Lower leg skin (tissue), 4 donors: ENCODE measurements around the gene ERC2. TPM values are rescaled to one million over a fixed set of nuclear protein-coding genes. Genes with fewer than 3 reads are reported as not detected.

ENCODE experiments used
- DNase-seq, 2 donors: peaks; one replicate each; pipeline ENCODE4 v3.0.0-alpha.2; 2019; ENCODE audit warnings: low spot score in 2 of 2
- H3K4me3 ChIP-seq: fragments of 200-600 bp; sonication (generic); 2 replicates; pipeline ENCODE4 v1.5.1; 2017; ENCODE audit warnings: mild to moderate bottlenecking, low read depth; ENCODE audit not compliant: poor library complexity, severe bottlenecking
- POLR2A ChIP-seq, 2 donors: fragments of 450-650 bp; IDR thresholded peaks; one replicate each; pipeline ENCODE4 v1.6.1; 2016 to 2017; ENCODE audit warnings: antibody characterized with exemption in 2 of 2, mild to moderate bottlenecking in 1 of 2, moderate library complexity in 1 of 2
- WGBS, 2 donors: methylation state at CpG; one replicate each; pipeline ENCODE4 v1.1.5; 2018; 5-methylcytosine and 5-hydroxymethylcytosine counted together
- intact Hi-C: fragments of 100-400 bp; cut with DNase I; formaldehyde crosslinking; loops from one replicate; pipeline ENCODE4 v1.15.0; 2023; ENCODE audit warnings: low total_unique reads
- total RNA-seq, 4 donors: library from RNA; depleted of rRNA; stranded (reverse); fragments of >200 nt; gene quantifications; one replicate each; pipeline ENCODE4 v1.1.0, GENCODE V29; 2016
- TF ChIP-seq, protein P1 (sequence below), 3 donors: fragments of 450-650 bp; IDR thresholded peaks; one replicate each; pipeline ENCODE4 v1.5.1; 2016; ENCODE audit warnings: antibody characterized with exemption in 3 of 3, mild to moderate bottlenecking in 3 of 3, moderate library complexity in 2 of 3

ERC2 gene
- total RNA-seq, 4 donors from 2014 or later, result 0.23 to 1.3 (median 0.42) TPM; not detected in 1

DNA sequence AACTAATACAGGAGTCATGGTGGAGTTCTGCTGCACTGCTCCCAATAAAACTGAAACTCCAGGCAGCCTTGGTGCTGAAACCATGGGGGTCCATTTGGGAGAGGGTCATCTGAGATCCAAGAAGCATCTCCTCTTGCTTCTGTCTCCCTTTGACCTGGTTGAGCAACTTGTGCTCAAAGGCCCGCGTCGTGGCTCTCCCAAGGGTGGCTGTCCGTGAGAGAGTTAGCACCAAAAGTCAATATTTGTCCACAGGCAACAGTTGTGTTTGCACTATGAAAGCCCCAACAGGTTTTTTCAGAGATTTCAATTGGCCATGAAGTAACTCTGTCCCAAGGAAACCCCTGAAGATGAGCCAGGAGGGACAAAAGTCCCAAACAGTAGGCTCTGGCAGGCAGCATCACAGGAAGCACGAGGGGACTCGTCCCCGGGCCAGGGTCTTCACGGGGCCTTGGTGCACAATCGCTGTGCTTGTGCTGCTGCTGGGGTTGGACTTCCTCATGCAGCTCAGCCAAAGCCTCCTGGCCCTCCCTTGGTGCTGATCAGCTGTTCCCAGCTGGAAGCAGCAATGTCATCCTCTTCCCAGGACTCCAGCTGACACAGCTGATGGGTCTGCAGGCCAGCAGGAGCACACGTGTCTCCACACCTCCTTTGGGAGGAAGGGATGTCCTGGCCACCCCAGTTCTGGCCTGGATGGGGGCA is 941.8 kb downstream of the ERC2 start:
- TF ChIP-seq, protein P1, sequence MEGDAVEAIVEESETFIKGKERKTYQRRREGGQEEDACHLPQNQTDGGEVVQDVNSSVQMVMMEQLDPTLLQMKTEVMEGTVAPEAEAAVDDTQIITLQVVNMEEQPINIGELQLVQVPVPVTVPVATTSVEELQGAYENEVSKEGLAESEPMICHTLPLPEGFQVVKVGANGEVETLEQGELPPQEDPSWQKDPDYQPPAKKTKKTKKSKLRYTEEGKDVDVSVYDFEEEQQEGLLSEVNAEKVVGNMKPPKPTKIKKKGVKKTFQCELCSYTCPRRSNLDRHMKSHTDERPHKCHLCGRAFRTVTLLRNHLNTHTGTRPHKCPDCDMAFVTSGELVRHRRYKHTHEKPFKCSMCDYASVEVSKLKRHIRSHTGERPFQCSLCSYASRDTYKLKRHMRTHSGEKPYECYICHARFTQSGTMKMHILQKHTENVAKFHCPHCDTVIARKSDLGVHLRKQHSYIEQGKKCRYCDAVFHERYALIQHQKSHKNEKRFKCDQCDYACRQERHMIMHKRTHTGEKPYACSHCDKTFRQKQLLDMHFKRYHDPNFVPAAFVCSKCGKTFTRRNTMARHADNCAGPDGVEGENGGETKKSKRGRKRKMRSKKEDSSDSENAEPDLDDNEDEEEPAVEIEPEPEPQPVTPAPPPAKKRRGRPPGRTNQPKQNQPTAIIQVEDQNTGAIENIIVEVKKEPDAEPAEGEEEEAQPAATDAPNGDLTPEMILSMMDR (IDR thresholded peaks at IDR 0.05), result no peak
- TF ChIP-seq POLR2A (IDR thresholded peaks at IDR 0.05), result no peak
- intact Hi-C loops, result no loop called here
- 75 to 95% methylated on average over 10 of the region's 10 CpGs for WGBS, 2 donors
- DNase-seq, result peak in 1 of 2 donors; percentile 60
- H3K4me3 ChIP-seq, result no peak overlapping the region

- no peak overlapping the region for H3K4me3 ChIP-seq
- DNase-seq, result peak in 1 of 2 donors; percentile 53
- TF ChIP-seq, protein P1 (IDR thresholded peaks at IDR 0.05), result no peak
- no peak for TF ChIP-seq POLR2A (IDR thresholded peaks at IDR 0.05)
- 91% methylated on average over 3 of the region's 3 CpGs for WGBS, 2 donors
- intact Hi-C loops, result no loop called here
Measured at GRCh38 chr3:55525436-55525835, 942.8 kb downstream of the ERC2 start.

DNA sequence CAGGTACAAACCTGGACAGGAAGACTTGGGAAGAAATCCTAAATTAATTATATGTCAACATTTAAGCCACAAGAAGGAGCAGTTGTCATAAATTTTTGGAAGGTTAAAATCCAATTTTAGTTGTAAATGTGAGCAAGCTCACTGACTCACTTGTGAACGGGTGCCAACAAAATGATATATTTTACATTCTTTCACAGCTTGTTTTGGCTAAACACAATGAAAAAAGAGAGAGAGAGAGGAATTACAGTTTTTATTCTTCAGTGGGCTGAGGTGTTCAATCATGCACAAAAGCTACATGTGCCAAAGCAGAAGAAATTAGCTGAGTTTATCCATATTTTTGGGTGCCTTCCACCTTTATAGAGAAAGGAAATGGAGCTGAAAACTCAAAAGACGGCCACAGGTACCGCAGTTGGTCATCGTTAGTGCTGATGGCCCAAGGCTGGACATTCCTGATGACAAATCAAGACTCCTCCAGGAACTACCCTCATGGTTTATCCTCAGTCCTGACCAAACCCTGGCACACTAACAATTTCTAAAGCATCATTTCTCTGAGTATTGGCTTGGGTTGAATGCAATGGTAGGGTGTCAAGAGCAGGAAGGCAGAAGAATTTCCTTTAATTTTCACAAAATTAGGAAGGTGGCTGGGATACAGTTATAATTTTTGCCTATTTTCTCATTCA is 943.6 kb downstream of the ERC2 start:
- 52 to 62% methylated on average over 4 of the region's 4 CpGs for WGBS, 2 donors
- no peak overlapping the region for H3K4me3 ChIP-seq
- intact Hi-C loops, result no loop called here
- no peak for TF ChIP-seq POLR2A (IDR thresholded peaks at IDR 0.05)
- TF ChIP-seq, protein P1 (IDR thresholded peaks at IDR 0.05), result no peak
- DNase-seq, result no peak

- peak in 1 of 2 donors; percentile 26 for DNase-seq
Measured at GRCh38 chr3:55523471-55523870, 944.8 kb downstream of the ERC2 start.

GRCh38 chr3:55521738-55522421 is 946.4 kb downstream of the ERC2 start:
- intact Hi-C loops, result no loop called here
- TF ChIP-seq POLR2A (IDR thresholded peaks at IDR 0.05), result no peak
- DNase-seq, result peak; percentile 39 to 83
- no peak overlapping the region for H3K4me3 ChIP-seq
- WGBS, 2 donors, result 50 to 53% methylated on average over 6 of the region's 6 CpGs

More at GRCh38 chr3:55523471-55523870, 944.8 kb downstream of the ERC2 start:
- no peak overlapping the region for H3K4me3 ChIP-seq
- WGBS, 2 donors, result 92 to 93% methylated on average over 2 of the region's 2 CpGs
- intact Hi-C loops, result no loop called here
- TF ChIP-seq, protein P1 (IDR thresholded peaks at IDR 0.05), result no peak
- no peak for TF ChIP-seq POLR2A (IDR thresholded peaks at IDR 0.05)
